GM21423 (cell line): ENCODE measurements around the gene OR4F16.
"Not testable (repeated sequence)": the region's sequence is repeated elsewhere in the genome, so short reads cannot be mapped to it uniquely, and the experiment has no call there.

Experiments
- ATAC-seq: cut with Tn5 transposase; IDR thresholded peaks from one replicate; pipeline ENCODE4 v1.9.1; 2021; ENCODE audit warnings: mild to moderate bottlenecking, moderate library complexity; ENCODE audit not compliant: unreplicated experiment

Gene OR4F16

GRCh38 chr1:686554-686953 lies at the start of gene OR4F16:
TSS of gene OR4F16 (minus strand) at chr1:686654. CDS start at chr1:686654, 0 bp downstream.
- not testable (repeated sequence) for ATAC-seq

- ATAC-seq: not testable (repeated sequence)
Measured at GRCh38 chr1:733649-734048, 47.2 kb upstream of the OR4F16 start.

- not testable (repeated sequence) for ATAC-seq
Measured at GRCh38 chr1:727040-727439, 40.6 kb upstream of the OR4F16 start.
